Epidermal melanocyte (primary cell): ENCODE measurements around the gene STARD10.
"Not testable (repeated sequence)": the region's sequence is repeated elsewhere in the genome, so short reads cannot be mapped to it uniquely, and the experiment has no call there.

Experiments
- DNase-seq: peaks from one replicate; pipeline ENCODE4 v3.0.0; 2011; ENCODE audit warnings: low spot score; ENCODE audit not compliant: insufficient read length

STARD10 gene, protein sequence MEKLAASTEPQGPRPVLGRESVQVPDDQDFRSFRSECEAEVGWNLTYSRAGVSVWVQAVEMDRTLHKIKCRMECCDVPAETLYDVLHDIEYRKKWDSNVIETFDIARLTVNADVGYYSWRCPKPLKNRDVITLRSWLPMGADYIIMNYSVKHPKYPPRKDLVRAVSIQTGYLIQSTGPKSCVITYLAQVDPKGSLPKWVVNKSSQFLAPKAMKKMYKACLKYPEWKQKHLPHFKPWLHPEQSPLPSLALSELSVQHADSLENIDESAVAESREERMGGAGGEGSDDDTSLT

DNA sequence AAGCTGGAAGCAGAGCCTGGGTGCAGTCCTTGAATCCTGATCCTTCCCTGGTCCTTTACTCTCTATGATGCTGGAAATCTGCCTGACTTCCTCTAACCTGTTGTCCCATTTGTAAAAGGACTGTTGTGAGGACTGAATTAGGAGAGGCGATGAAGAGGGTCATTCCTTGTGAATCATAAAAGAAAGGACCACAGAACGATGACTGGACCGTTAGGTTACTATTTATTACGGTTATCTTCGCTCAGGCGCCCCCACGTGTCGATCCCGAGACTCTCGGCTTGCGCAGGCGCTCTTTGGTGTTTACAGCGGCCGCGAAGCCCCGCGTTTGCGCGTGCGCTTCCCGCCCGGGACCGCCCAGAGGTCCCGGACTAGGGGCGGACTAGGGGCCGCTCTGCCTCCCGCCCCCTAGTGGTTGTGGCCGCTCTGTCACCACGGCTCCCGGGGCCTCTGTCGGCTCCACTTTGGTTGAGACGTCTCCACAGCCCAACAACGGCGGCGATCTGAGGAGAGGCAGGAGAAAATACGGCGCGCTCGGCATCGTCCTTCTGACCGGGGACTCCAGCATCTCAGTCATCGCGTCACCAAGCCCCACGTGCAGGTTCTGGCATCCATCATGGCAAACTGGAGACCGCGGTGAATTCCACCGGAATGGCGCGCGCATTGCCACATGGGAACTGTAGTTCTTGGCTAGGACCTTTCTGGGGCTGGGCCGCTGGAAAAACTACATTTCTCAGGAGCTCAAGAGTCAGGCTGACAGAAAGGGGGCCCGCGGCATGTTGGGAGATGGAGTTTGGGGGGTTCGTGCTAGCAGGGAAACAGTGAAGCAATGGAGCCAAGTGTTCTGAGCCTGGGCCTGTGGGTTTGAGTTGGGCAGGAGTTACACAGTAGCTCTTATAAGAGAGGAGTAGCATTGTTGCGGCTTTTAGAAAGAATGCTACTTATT is at the start of gene STARD10:
Gene STARD10 (minus strand): TSS at position 623 of the 943 bp plus-strand sequence. CDS start 12,866 bp downstream, outside the sequence.
- DNase-seq: peak; percentile 95

DNA sequence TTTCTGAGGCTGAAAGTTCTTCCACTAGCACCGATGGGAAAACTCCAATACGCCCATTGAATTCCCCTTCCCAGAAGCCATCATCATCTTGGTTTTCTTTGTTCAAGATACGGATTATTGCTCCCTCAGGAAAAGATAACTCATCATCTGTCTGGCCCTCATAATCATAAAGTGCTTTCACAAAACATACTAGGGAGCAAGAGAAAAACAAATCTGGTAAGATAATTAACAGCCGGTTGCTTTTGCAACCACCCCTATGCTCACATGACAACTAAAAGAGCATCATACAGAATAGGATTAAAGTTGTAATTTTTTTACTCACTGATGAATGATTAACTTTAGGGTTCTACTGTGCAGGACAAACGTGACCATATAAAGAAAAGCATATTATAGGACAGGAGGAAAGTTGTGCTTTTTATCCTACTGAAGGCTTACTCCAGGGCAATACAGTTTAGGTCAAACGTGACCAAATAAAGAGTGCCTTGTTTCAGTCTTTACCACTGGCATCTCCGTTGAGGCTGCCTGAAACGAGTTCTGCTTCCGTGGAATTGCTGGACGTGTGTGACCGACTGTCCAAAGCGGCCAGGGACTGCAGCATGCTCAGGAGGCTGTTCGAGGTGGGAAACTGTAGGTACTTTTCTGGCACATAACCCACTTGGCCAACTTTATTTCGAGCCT is 48.9 kb upstream of the STARD10 start:
- no peak for DNase-seq

- DNase-seq: no peak
These were observed 48.3 kb upstream of the STARD10 start for GRCh38 chr11:72842126-72842525.

DNA sequence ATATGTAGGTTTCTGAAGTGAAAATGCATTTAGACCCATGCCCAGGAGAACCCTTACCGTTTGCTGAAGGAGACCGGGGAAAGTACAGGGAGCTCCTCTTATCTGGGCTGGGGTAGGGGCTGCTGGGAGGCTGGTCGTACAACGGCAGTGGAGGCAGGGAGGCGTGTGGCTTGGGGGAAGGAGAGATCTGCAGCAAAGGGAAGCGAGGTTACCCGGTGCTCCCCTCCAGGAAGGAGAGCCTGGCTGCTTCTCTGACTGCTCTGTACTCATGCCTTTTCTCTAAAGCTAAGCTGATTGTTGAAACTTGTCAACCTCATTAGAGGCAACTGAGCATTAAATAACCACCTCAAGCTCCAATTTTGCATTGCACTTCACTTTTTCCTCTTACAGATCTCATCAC is 47.5 kb upstream of the STARD10 start:
- DNase-seq: no peak

- DNase-seq: no peak
These were observed 46.9 kb upstream of the STARD10 start for GRCh38 chr11:72840780-72841179.

DNA sequence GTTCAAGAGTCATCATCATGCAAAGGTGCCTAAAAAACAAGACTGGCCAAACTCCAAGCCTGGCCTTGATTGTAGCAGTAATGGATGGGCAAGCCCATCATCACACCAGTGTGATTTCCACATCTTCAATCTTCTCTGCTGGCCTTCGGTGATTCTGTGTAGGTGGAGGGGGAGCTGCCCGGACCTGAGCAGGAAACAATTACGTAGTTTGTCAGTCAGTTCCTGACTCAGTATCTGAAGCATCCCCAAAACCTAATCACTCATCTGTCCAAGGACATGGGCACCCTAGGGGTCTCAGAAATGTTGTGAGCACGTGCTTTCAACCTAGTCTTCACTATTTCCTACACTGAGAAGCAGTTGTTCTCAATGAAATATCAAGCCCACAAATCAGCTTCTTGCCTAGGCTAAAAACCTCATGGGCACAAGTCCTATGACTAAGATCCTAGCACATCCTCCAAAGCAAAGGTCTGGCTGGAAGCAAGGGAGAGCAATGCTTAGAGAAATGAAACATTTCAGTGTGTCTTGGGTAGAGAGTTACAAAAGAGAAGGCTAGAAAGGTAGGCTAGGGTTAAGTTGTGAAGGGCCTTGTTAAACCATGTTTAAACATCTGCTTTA is 45.0 kb upstream of the STARD10 start:
- DNase-seq: no peak

- no peak for DNase-seq
These were observed 42.3 kb upstream of the STARD10 start for GRCh38 chr11:72836111-72836510.

DNA sequence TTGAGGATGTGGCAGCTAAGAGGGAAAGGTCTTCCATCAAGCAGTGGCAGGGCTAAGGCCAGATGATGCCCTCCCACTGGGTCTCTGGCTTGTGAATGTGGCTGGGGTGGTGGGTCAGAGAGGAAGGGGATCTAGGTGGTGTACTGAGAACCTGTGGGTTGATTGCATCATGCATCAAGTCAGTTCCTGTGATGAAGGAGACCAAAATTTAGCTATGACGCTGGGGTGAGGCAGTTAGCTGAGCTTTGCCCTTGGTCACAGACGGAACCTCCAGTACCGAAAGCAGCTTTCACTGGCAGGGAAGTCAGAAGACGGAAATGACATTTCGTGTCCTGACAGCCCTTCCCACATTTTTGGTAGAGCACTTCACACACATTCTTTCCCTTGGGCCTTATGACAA is 41.1 kb upstream of the STARD10 start:
- DNase-seq: no peak

DNA sequence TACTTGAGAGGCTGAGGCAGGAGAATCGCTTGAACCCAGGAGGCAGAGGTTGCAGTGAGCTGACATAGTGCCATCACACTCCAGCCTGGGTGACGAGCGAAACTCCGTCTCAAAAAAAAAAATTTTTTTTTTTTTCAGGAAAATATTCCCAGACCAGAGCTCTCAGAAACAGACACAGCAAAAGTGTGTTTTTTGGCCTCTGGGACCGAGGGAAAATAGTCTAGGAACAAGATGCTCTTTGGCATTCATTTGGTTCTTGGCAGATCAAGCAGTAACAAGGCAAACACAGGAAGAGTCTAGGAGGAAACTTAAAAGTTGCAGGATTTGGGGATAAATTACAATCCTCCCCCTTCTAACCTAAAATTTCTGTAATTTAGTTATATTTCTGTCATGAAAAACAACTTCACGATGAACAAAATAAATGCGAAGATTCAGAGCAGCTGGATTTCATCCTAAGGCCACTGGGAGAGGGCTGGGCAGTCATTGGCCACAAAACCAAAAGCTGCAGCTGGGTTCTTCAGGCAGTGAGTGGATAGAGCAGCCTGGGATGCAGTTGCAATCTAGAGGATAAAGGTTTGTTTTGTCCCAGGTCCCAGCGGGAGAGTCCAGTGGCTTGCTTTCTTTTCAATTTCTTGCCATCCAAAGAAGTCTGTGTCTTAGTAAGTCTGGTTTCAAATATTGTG is 40.1 kb upstream of the STARD10 start:
- no peak for DNase-seq

DNA sequence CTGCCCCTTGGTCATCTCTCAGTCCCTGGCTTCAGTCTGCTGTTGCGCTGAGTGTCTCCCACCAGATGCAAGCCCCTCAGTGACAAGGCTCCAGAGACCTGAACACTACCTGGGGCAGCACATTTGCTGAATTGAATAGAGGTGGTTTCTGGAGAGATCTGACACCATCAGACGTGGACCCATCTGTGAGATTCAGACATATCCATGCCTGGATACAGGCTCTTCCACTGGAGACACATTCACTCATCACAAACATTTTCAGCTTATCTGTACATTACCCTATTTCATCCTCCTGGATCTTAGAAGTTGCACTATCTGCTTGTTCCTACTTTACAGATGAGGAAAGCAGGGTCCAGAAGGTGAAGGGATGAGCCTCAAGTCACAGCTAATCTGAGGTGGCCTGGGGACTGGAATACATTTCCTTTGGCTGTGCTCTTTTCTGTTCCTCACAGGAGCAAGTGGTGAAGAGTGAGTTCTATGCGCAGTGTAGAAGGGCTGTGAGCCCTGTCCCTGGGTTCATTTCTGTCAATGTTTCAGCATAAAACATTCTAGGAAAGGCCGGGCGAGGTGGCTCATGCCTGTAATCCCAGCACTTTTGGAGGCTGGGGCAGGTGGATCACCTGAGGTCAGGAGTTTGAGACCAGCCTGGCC is 39.4 kb upstream of the STARD10 start:
- DNase-seq: no peak

GRCh38 chr11:72832301-72833082 is 38.6 kb upstream of the STARD10 start:
- DNase-seq: no peak

DNA sequence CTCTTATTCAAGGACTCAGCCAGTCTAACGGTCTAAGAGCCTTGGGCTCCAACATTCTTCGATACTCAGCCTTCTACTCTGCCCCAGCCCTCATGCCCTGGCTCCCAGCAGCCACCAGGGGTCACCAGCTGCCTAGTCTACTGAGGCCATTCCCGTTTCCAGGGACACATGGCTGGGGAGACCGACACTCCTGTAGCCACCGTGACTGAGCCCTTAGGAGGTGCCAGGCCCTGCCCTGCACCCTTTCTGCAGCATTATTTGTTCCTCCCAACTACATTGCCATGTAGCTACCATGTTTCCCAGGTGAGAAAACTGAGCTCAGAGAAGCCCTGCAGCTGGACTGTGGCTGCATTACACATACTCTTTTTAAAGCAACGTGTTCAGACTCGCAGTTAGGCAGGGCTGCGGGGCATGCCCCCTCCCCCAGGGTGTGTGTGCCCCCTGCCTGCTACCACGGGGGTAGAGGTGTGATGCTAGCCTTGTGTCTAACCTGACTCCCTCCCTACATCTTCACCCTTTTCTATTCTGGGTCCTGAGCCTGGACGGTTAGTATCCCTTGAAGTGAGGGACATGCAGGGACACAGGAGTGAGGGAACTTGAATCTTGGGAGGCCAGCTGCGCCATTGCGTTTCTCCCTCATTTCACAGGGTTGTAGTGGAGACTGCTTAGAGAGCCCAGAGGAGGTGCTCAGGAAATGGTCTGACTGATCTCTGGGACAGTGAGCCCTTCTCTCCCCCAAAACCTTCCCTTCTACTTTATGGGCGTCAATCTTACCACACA is 37.9 kb upstream of the STARD10 start:
- peak; percentile 62 for DNase-seq

DNA sequence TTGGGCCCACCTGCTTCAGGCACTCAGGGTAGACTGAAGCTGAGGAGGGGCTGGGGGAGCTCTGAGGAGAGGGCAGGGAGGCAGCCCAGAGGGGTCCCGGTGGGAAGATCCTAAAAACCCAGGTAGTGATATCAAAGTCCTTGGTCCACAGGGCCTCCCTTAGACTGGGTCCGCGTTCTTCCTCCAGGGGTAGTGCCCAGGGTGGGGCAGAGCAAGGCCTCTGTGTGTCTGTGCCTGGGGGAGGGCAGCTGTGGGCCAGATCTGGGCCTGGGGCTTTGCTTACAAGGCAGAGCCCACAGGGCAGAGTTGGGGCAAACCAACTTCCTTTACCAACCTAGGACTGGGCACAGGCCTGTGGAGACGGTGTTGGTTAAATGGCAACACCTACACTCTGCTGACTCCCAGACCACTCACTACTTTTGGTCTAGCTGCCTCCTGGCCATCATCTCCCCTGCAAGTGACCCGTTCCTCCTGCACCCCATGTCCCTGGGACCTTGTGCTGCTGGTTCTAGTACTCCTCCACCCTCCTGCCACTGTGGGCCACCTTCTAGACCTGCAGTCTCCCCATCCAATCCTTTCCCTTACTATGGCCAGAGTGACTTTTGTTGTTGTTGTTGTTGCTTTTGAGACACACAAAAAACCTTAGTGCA is 36.2 kb upstream of the STARD10 start:
- no peak for DNase-seq

DNA sequence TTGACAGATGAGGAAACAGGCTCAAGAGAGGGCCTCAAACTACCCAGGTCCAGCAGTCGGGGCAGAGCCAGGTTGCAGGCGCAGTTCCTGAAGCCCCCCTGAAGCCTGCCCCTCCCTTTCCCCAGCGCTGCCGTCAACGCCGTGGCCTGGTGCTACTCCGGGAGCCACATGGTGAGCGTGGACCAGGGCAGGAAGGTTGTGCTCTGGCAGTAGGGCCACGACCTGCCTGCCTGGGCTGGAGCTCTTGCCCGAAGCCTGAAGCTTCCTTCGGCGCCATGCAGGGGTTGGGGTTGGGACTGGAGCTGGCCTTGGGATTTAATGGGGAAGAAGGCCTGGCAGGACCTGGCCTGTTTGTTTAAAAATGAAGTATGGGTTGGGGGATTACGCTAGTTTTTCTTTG is 35.3 kb upstream of the STARD10 start:
- no peak for DNase-seq

DNA sequence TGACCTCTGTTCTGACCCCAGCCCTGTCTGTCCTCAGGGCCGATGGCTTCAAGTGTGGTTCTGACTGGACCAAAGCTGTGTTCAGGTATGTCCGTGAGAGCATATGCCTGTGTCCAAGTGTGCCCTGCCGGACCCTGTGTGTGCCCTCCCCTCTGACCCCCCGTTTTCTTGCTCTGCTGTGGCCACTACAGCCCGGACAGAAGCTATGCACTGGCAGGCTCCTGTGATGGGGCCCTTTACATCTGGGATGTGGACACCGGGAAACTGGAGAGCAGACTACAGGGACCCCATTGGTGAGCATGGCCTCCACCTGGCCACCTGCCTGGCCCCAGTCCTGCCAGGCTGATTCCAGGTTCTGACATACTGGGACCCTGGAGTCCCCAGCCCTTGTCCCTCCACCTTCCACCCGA is 34.9 kb upstream of the STARD10 start:
- no peak for DNase-seq

GRCh38 chr11:72828081-72828567 is 34.3 kb upstream of the STARD10 start:
- DNase-seq: no peak

DNA sequence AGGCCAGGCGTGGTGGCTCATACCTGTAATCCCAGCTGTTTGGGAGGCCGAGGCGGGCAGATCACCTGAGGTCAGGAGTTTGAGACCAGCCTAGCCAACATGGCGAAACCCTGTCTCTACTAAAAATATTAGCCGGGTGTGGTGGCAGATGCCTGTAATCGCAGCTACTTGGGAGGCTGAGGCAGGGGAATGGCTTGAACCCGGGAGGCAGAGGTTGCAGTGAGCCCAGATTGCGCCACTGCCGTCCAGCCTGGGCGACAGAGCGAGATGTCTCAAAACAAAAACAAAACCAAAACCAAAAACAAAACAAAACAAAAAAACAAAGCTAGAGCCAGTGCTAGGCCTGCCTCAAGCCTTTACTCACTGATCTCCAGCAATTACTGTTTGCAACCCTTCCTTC is 33.8 kb upstream of the STARD10 start:
- DNase-seq: not testable (repeated sequence)

DNA sequence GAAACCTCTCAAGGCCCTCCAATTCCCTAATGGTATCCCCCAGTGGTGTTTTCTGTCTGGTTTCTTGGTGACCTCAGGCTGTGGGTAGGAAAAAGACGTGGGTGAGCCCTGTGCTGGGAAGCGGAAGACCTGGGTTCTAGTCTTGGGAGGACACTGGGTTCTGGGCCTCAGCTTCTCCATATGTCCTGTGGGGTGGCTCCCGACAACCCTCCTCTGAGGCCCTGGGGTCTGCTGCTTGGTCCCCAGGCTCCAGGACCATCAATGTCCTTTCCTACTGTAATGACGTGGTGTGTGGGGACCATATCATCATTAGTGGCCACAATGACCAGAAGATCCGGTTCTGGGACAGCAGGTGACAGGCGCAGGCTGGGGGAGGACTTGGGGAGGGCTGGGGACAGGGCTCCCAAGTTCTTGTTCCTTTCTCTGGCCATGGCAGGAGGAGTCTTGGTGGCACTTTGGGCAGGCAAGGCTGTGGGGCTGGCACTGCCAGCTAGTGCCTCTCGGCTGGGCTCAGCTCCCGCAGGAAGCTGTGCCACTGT is 33.2 kb upstream of the STARD10 start:
- DNase-seq: no peak
